ENCODE results near the gene SLC12A3.

- no peak for TF ChIP-seq POLR2AphosphoS5 (IDR thresholded peaks at IDR 0.05; ENCODE audit: low read depth, low read length)
- no peak for TF ChIP-seq BACH1 (IDR thresholded peaks at IDR 0.05; ENCODE audit: low read length)
- TF ChIP-seq CHD2 (IDR thresholded peaks at IDR 0.05; ENCODE audit: low read length), result no peak
Observed at GRCh38 chr16:56910112-56910511, 45.1 kb downstream of the SLC12A3 start.

All from H1 (cell line).